ENCODE data around the gene RAB38. TPM values are rescaled to one million over a fixed set of nuclear protein-coding genes. Genes with fewer than 3 reads are reported as not detected.

RAB38 gene
- total and polyA plus RNA-seq, 4 donors: 2.3 to 21.7 (median 4.2) TPM

DNA sequence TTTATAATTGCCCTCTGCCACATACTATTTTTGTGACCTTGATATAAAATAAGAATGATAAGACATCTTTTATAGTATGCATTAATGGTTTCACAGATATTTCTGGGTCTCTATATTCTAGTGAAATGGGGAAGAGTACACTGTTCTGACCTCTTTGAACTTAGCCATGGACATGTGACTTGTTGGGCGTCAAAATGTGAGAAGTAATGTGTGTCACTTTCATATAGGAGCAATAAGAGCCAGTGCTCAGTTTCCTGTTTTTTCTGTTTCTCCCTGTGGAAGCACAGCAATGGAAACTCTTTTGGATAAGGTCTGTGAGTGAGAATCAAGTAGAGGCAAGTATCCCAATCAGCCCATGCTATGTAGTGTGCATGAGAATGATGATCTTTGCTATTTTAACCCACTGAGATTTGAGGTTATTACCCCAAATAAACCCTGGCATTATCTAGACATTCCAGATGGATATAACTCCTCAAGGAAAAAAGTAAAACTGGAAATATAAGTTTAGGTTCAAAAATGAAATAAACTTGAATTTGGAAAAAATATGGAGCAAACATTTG lies 60.7 kb downstream of the RAB38 start:
- Histone ChIP-seq H3K9me3 (ENCODE audit: control insufficient read depth, insufficient read depth, low read length) (no peaks in the 10 kb centered on the region), H3K27ac (ENCODE audit: low read depth, low read length) (no peak overlapping the region), H3K36me3 (ENCODE audit: control insufficient read depth, insufficient read depth, low read length) (no peaks in the 10 kb centered on the region), H3K27me3 (ENCODE audit: control insufficient read depth, insufficient read depth, low read length) (no peaks in the 10 kb centered on the region), H3K4me3 (ENCODE audit: low read depth, low read length) (no peak overlapping the region), H3K4me1 (ENCODE audit: control insufficient read depth, insufficient read depth, low read length) (no peaks in the 10 kb centered on the region)
- WGBS (ENCODE audit: insufficient coverage): 92% methylated on average over 1 of the region's 1 CpG
- DNase-seq (ENCODE audit: low read depth in 4 of 6, low spot score in 6 of 6): no peak

DNA sequence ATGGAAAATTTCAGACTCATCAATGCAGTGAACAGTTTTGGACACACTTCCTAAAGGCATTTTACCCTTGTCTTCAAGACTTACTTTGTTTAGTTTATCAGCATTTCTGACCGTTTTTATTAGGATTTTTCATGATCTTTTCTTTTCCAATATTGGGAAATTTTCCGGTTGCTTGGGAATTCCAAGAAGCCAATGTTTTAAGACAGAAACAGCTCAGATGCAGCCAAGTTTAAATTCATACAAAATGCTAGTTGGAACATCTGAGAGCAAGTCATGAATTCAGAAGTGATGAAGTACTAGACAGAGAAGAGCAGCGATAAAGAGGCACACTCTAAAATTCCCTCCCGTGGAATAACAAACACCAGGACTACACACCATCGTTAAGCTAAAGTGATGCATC lies 68.6 kb downstream of the RAB38 start:
- Histone ChIP-seq H3K4me1 (ENCODE audit: control insufficient read depth, insufficient read depth, low read length) (no peaks in the 10 kb centered on the region), H3K27me3 (ENCODE audit: control insufficient read depth, insufficient read depth, low read length) (no peaks in the 10 kb centered on the region), H3K9me3 (ENCODE audit: control insufficient read depth, insufficient read depth, low read length) (peaks cover 2% of the 10 kb centered on the region), H3K4me3 (ENCODE audit: low read depth, low read length) (no peak overlapping the region), H3K36me3 (ENCODE audit: control insufficient read depth, insufficient read depth, low read length) (no peaks in the 10 kb centered on the region), H3K27ac (ENCODE audit: low read depth, low read length) (no peak overlapping the region)
- no CpG with 5 or more reads among the region's 5 CpGs for WGBS (ENCODE audit: insufficient coverage)
- DNase-seq (ENCODE audit: low read depth in 4 of 6, low spot score in 6 of 6): peak in 1 of 6 donors; percentile 30

DNA sequence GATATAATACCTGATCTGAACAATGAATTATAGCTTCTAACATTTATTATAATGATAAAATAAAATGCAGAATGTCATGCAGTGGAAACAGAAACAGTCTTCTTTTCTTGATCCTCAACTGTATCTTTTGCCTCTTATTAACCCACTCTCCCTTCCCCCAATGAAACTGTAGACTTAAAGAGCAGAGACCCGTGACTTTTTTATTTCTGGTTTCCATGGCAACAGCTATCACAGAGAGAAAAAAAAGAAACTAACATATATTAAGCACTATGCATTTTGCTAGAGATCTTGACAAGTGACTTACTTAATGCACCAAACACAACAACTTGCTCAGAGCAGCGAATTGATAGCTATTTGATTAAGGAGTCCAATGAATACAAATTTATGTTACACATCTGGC lies 69.3 kb downstream of the RAB38 start:
- peak in 2 of 6 donors; percentile 62 to 82 for DNase-seq (ENCODE audit: low read depth in 4 of 6, low spot score in 6 of 6)
- H3K27ac ChIP-seq (ENCODE audit: low read depth, low read length): no peak overlapping the region
- H3K27me3 ChIP-seq (ENCODE audit: control insufficient read depth, insufficient read depth, low read length): no peaks in the 10 kb centered on the region
- no peak overlapping the region for H3K4me3 ChIP-seq (ENCODE audit: low read depth, low read length)
- no CpG with 5 or more reads among the region's 2 CpGs for WGBS (ENCODE audit: insufficient coverage)
- no peaks in the 10 kb centered on the region for H3K4me1 ChIP-seq (ENCODE audit: control insufficient read depth, insufficient read depth, low read length)
- H3K9me3 ChIP-seq (ENCODE audit: control insufficient read depth, insufficient read depth, low read length): peaks cover 2% of the 10 kb centered on the region
- no peaks in the 10 kb centered on the region for H3K36me3 ChIP-seq (ENCODE audit: control insufficient read depth, insufficient read depth, low read length)

DNA sequence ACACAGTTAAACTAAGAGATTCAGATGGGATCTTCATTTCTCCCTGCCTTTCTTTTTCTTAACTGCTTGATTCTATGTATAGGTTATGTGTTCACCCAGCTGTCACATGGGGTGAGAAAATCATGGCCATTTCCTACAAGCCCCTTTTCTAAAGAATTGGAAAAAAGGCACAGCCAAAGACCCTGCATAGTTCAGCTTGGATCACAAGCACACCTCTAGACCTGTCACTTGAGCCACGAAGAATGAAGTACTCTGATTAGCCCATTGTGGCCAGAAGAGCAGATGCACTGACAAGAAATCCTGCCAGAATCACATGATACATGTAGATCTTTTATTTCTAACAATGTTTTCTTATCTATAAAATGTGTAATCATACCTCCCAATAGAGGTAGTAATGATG lies 69.7 kb downstream of the RAB38 start:
- no peaks in the 10 kb centered on the region for H3K27me3 ChIP-seq (ENCODE audit: control insufficient read depth, insufficient read depth, low read length)
- WGBS (ENCODE audit: insufficient coverage): 20% methylated on average over 1 of the region's 1 CpG
- no peaks in the 10 kb centered on the region for H3K4me1 ChIP-seq (ENCODE audit: control insufficient read depth, insufficient read depth, low read length)
- no peak overlapping the region for H3K4me3 ChIP-seq (ENCODE audit: low read depth, low read length)
- H3K9me3 ChIP-seq (ENCODE audit: control insufficient read depth, insufficient read depth, low read length): peaks cover 2% of the 10 kb centered on the region
- no peak overlapping the region for H3K27ac ChIP-seq (ENCODE audit: low read depth, low read length)
- no peaks in the 10 kb centered on the region for H3K36me3 ChIP-seq (ENCODE audit: control insufficient read depth, insufficient read depth, low read length)
- peak in 2 of 6 donors; percentile 15 to 32 for DNase-seq (ENCODE audit: low read depth in 4 of 6, low spot score in 6 of 6)

DNA sequence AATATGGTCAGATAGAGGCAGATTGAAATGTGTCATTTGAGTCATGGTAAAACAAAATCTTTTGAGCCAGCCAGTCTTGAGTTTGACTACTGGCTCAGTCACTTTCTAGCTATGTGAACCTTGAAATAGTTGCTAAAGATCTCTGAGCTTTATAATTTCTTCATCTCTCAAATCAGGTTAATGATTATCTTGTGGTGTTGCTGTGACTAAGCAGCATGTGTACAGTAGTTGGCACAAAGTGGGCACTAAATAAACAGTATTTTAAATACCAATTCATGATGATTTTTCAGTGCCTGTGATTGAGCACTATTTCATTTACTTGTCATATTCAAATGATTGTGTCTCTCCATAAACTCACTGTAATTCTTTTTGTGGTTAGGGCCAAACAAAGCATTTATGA lies 70.8 kb downstream of the RAB38 start:
- H3K9me3 ChIP-seq (ENCODE audit: control insufficient read depth, insufficient read depth, low read length): peaks cover 2% of the 10 kb centered on the region
- H3K4me3 ChIP-seq (ENCODE audit: low read depth, low read length): no peak overlapping the region
- H3K36me3 ChIP-seq (ENCODE audit: control insufficient read depth, insufficient read depth, low read length): no peaks in the 10 kb centered on the region
- DNase-seq (ENCODE audit: low read depth in 4 of 6, low spot score in 6 of 6): no peak
- no peaks in the 10 kb centered on the region for H3K4me1 ChIP-seq (ENCODE audit: control insufficient read depth, insufficient read depth, low read length)
- no peak overlapping the region for H3K27ac ChIP-seq (ENCODE audit: low read depth, low read length)
- no peaks in the 10 kb centered on the region for H3K27me3 ChIP-seq (ENCODE audit: control insufficient read depth, insufficient read depth, low read length)

DNA sequence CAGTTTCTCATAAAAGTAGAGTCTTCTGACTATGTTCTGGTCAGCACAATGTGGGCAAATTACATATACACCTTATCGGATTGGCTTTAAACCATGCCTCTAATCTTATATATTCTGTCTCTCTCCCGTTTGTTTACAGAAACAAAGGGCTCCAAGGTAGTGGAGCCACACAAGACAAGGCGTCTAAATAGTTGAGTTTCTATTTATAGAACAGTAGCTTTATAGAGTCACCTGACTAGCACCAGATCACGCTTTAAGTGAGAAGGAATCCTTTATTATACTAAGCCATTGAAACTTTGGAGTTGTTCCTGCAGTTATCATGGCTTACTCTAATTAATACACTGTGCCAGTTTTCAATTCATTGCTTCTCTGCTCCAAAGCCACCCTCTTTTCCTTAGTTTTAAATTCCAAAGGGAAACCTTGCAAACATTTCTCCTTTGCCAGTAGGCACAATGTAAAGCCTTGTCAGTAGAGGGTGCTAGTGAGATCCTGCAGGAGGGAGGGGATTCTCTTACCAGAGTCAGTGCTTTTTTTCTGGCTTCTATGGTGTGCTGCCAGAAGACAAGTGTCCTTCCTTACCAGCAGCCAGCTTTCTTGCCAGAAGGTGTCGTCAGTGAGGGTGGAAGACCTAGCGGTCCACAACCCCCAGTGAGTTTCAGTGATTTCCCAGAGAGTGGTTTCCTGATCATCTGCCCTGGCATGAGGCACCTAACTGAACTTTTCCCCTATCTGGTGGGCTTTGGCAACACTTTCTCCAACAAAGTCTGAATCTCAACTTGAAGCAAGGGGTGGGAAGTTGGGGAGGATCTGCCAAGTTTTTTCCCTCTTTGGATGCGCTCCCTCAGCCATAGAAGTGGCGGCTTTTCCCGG lies 71.7 kb downstream of the RAB38 start:
- Histone ChIP-seq H3K27me3 (ENCODE audit: control insufficient read depth, insufficient read depth, low read length) (no peaks in the 10 kb centered on the region), H3K36me3 (ENCODE audit: control insufficient read depth, insufficient read depth, low read length) (no peaks in the 10 kb centered on the region), H3K4me3 (ENCODE audit: low read depth, low read length) (no peak overlapping the region), H3K27ac (ENCODE audit: low read depth, low read length) (no peak overlapping the region), H3K4me1 (ENCODE audit: control insufficient read depth, insufficient read depth, low read length) (no peaks in the 10 kb centered on the region), H3K9me3 (ENCODE audit: control insufficient read depth, insufficient read depth, low read length) (no peaks in the 10 kb centered on the region)
- DNase-seq (ENCODE audit: low read depth in 4 of 6, low spot score in 6 of 6): no peak
- 100% methylated on average over 3 of the region's 9 CpGs for WGBS (ENCODE audit: insufficient coverage)

DNA sequence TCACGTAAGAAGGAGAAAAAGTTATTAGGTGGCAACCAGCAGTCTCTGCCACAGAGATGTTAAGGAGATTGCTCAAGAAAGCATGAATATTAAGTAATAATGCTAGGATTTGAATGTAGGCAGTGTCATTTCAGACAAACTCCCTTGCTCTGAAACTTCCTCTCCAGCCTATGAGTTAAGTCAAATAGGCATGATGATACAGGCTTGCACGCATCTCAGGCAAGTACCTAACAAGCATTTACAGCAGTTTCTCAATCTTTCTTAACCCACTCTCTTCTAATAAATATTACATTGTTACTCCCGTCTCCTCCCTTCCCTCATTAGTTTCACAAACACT lies 72.7 kb downstream of the RAB38 start:
- Histone ChIP-seq H3K9me3 (ENCODE audit: control insufficient read depth, insufficient read depth, low read length) (no peaks in the 10 kb centered on the region), H3K27me3 (ENCODE audit: control insufficient read depth, insufficient read depth, low read length) (no peaks in the 10 kb centered on the region), H3K27ac (ENCODE audit: low read depth, low read length) (no peak overlapping the region), H3K4me3 (ENCODE audit: low read depth, low read length) (no peak overlapping the region), H3K4me1 (ENCODE audit: control insufficient read depth, insufficient read depth, low read length) (no peaks in the 10 kb centered on the region), H3K36me3 (ENCODE audit: control insufficient read depth, insufficient read depth, low read length) (no peaks in the 10 kb centered on the region)
- no peak for DNase-seq (ENCODE audit: low read depth in 4 of 6, low spot score in 6 of 6)
- WGBS (ENCODE audit: insufficient coverage): 82% methylated on average over 2 of the region's 3 CpGs

DNA sequence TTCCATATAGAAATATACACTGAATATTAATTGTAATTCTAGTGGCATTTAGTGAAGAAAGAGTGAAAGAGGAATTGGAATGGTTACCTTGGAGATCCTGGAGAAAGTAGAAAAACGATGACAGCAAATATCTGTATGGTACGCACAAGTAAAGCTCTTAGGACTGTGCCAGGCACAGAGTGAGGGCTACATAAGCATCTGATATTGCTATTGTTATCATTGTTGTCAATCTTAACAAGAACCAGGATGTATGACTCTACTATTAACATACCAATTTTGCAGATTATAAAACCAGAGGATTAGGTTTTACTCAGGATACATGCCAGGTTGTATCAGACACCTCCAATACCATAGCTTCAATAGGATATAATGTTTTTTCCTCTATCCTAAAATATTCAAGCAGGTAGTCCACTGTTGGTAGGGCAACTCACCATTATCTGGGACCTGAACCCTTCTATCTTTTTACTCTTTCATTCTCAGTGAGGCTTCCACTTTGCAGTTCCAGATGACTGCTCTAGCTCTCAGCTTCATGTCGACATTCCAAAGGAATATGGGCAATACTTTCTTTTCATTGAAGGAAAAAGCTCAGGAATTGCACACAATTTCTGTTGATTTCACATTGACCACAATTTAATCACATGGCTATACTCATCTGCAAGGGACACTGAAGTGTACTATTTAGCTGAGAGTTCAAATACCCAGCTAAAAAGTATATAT lies 73.2 kb downstream of the RAB38 start:
- H3K27ac ChIP-seq (ENCODE audit: low read depth, low read length): no peak overlapping the region
- 100% methylated on average over 1 of the region's 3 CpGs for WGBS (ENCODE audit: insufficient coverage)
- no peak overlapping the region for H3K4me3 ChIP-seq (ENCODE audit: low read depth, low read length)
- H3K27me3 ChIP-seq (ENCODE audit: control insufficient read depth, insufficient read depth, low read length): no peaks in the 10 kb centered on the region
- H3K4me1 ChIP-seq (ENCODE audit: control insufficient read depth, insufficient read depth, low read length): no peaks in the 10 kb centered on the region
- no peak for DNase-seq (ENCODE audit: low read depth in 4 of 6, low spot score in 6 of 6)
- no peaks in the 10 kb centered on the region for H3K36me3 ChIP-seq (ENCODE audit: control insufficient read depth, insufficient read depth, low read length)
- no peaks in the 10 kb centered on the region for H3K9me3 ChIP-seq (ENCODE audit: control insufficient read depth, insufficient read depth, low read length)

DNA sequence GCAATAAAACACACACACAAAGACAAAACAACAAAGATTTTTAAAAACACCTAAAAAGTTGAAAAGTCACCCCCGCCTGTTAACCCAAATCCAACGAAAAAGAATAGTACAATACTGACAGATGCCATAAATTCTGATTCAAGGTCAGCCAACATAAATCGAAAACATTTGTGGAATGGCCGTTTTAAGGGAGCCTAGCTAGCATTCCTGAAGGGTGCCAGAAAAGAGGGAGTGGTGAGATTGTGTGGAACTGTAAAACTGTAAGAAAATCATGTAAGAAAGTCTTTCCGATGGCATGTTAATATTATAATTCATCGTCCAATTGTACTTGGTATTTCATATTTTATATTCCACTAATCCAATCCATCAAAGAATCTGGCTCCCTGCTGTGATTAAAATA lies 75.1 kb downstream of the RAB38 start:
- H3K4me1 ChIP-seq (ENCODE audit: control insufficient read depth, insufficient read depth, low read length): no peaks in the 10 kb centered on the region
- WGBS (ENCODE audit: insufficient coverage): 38% methylated on average over 2 of the region's 6 CpGs
- no peaks in the 10 kb centered on the region for H3K9me3 ChIP-seq (ENCODE audit: control insufficient read depth, insufficient read depth, low read length)
- H3K36me3 ChIP-seq (ENCODE audit: control insufficient read depth, insufficient read depth, low read length): no peaks in the 10 kb centered on the region
- H3K4me3 ChIP-seq (ENCODE audit: low read depth, low read length): no peak overlapping the region
- H3K27me3 ChIP-seq (ENCODE audit: control insufficient read depth, insufficient read depth, low read length): no peaks in the 10 kb centered on the region
- H3K27ac ChIP-seq (ENCODE audit: low read depth, low read length): no peak overlapping the region
- peak in 1 of 6 donors; percentile 19 for DNase-seq (ENCODE audit: low read depth in 4 of 6, low spot score in 6 of 6)

DNA sequence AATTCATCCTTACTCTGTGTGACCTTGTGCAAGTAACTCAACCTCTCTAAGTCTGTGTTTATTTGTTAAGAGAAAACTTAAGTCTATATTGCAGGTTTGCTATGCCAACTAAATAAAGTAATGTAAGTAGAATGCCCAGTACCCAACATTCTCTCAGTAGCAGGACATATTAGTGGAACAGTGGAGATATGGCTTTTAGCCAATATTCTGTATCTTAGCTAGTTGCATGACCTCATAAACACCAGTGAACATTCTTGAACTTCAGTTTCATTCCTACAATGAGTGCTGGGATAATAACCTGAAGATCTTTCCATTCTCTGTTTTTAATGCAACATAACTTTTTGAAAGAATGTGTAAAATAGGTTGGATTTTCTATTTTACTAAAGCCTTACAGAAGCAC lies 77.0 kb downstream of the RAB38 start:
- Histone ChIP-seq H3K4me1 (ENCODE audit: control insufficient read depth, insufficient read depth, low read length) (no peaks in the 10 kb centered on the region), H3K4me3 (ENCODE audit: low read depth, low read length) (no peak overlapping the region), H3K27ac (ENCODE audit: low read depth, low read length) (no peak overlapping the region), H3K36me3 (ENCODE audit: control insufficient read depth, insufficient read depth, low read length) (no peaks in the 10 kb centered on the region), H3K27me3 (ENCODE audit: control insufficient read depth, insufficient read depth, low read length) (no peaks in the 10 kb centered on the region), H3K9me3 (ENCODE audit: control insufficient read depth, insufficient read depth, low read length) (no peaks in the 10 kb centered on the region)
- DNase-seq (ENCODE audit: low read depth in 4 of 6, low spot score in 6 of 6): no peak
